NT2/D1 (cell line): ENCODE measurements around the gene ATXN10.

ENCODE experiments used
- SUZ12 ChIP-seq: IDR thresholded peaks from 2 replicates; pipeline ENCODE4 v1.6.1; 2011; ENCODE audit not compliant: insufficient read length, insufficient read depth; ENCODE audit errors: extremely low read depth
- YY1 ChIP-seq: IDR thresholded peaks from 2 replicates; pipeline ENCODE4 v1.6.1; 2011; ENCODE audit not compliant: insufficient read length, insufficient read depth
- ZNF274 ChIP-seq: IDR thresholded peaks from 2 replicates; pipeline ENCODE4 v1.6.1; 2011; ENCODE audit warnings: mild to moderate bottlenecking, low read depth, low read length

DNA sequence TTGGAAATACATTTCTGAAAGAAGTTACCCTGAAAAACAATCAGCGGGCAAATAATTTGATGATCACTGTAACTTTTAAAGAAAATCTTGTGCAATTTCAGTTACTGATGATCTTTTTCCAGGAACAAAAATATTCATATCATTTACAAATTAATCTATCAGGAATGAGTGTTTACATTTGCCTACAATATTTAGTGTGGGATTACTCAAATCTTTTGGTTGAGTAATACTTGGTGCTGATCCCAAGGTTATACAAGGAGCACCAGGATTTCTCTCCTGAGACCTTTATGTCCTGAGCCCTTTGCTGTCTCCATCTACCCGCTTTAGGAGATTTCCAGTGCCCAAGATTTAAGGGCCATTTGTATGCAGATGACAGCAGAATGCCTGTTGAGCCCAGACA is 116.1 kb downstream of the ATXN10 start:
- TF ChIP-seq YY1: no peak
- TF ChIP-seq ZNF274: no peak
- no peak for TF ChIP-seq SUZ12
